ENCODE data around the gene ITPK1.

Gene ITPK1

GRCh38 chr14:93105362-93105761 is 10.4 kb downstream of the ITPK1 start:
- TF ChIP-seq SIN3A (IDR thresholded peaks at IDR 0.05; ENCODE audit: borderline replicate concordance, insufficient read depth, low read length) (no peak), TAF1 (IDR thresholded peaks at IDR 0.05; ENCODE audit: borderline replicate concordance, insufficient read depth, low read length) (no peak), REST (IDR thresholded peaks at IDR 0.05; ENCODE audit: insufficient read depth in 1 of 2, low read depth in 2 of 2, low read length in 2 of 2) (no peak), POLR2AphosphoS5 (IDR thresholded peaks at IDR 0.05; ENCODE audit: low read depth, low read length) (no peak), FOXP2 (optimal IDR thresholded peaks at IDR 0.05; ENCODE audit: borderline replicate concordance, extremely low read depth, extremely low read length, insufficient read depth) (no peak)

- no peak for TF ChIP-seq TAF1 (IDR thresholded peaks at IDR 0.05; ENCODE audit: borderline replicate concordance, insufficient read depth, low read length)
- TF ChIP-seq POLR2AphosphoS5 (IDR thresholded peaks at IDR 0.05; ENCODE audit: low read depth, low read length) = no peak
- no peak for TF ChIP-seq SIN3A (IDR thresholded peaks at IDR 0.05; ENCODE audit: borderline replicate concordance, insufficient read depth, low read length)
- no peak for TF ChIP-seq REST (IDR thresholded peaks at IDR 0.05; ENCODE audit: insufficient read depth in 1 of 2, low read depth in 2 of 2, low read length in 2 of 2)
- no peak for TF ChIP-seq FOXP2 (optimal IDR thresholded peaks at IDR 0.05; ENCODE audit: borderline replicate concordance, extremely low read depth, extremely low read length, insufficient read depth)
These were observed 10.8 kb downstream of the ITPK1 start for GRCh38 chr14:93104961-93105360.

- TF ChIP-seq REST (IDR thresholded peaks at IDR 0.05; ENCODE audit: insufficient read depth in 1 of 2, low read depth in 2 of 2, low read length in 2 of 2) (no peak), POLR2AphosphoS5 (IDR thresholded peaks at IDR 0.05; ENCODE audit: low read depth, low read length) (no peak), SIN3A (IDR thresholded peaks at IDR 0.05; ENCODE audit: borderline replicate concordance, insufficient read depth, low read length) (no peak), FOXP2 (optimal IDR thresholded peaks at IDR 0.05; ENCODE audit: borderline replicate concordance, extremely low read depth, extremely low read length, insufficient read depth) (no peak), TAF1 (IDR thresholded peaks at IDR 0.05; ENCODE audit: borderline replicate concordance, insufficient read depth, low read length) (no peak)
These were observed 12.2 kb downstream of the ITPK1 start for GRCh38 chr14:93103392-93104080.

GRCh38 chr14:93102141-93102540 is 13.6 kb downstream of the ITPK1 start:
- TF ChIP-seq POLR2AphosphoS5 (IDR thresholded peaks at IDR 0.05; ENCODE audit: low read depth, low read length) = no peak
- TF ChIP-seq TAF1 (IDR thresholded peaks at IDR 0.05; ENCODE audit: borderline replicate concordance, insufficient read depth, low read length) = no peak
- TF ChIP-seq REST (IDR thresholded peaks at IDR 0.05; ENCODE audit: insufficient read depth in 1 of 2, low read depth in 2 of 2, low read length in 2 of 2) = no peak
- no peak for TF ChIP-seq FOXP2 (optimal IDR thresholded peaks at IDR 0.05; ENCODE audit: borderline replicate concordance, extremely low read depth, extremely low read length, insufficient read depth)
- TF ChIP-seq SIN3A (IDR thresholded peaks at IDR 0.05; ENCODE audit: borderline replicate concordance, insufficient read depth, low read length) = no peak

Data from PFSK-1 (cell line).